KOPT-K1 (cell line): ENCODE results near the gene SORBS2.
"Not testable (repeated sequence)": the region's sequence is repeated elsewhere in the genome, so short reads cannot be mapped to it uniquely, and the experiment has no call there.

Experiments
- H3K27ac ChIP-seq: fragments of 200-600 bp; sonication (generic); 2 replicates; pipeline ENCODE4 v1.5.1; 2016; ENCODE audit warnings: antibody characterized with exemption, mild to moderate bottlenecking, low read depth, low read length; ENCODE audit not compliant: poor library complexity, severe bottlenecking
- H3K36me3 ChIP-seq: fragments of 200-600 bp; sonication (generic); 2 replicates; pipeline ENCODE4 v1.5.1; 2017; ENCODE audit warnings: antibody characterized with exemption, mild to moderate bottlenecking, low read length, moderate library complexity; ENCODE audit not compliant: insufficient read depth
- H3K9me3 ChIP-seq: fragments of 200-600 bp; sonication (generic); 2 replicates; pipeline ENCODE4 v1.5.1; 2017; ENCODE audit warnings: antibody characterized with exemption, low read length, mild to moderate bottlenecking; ENCODE audit not compliant: insufficient read depth, poor library complexity, severe bottlenecking

The SORBS2 gene

DNA sequence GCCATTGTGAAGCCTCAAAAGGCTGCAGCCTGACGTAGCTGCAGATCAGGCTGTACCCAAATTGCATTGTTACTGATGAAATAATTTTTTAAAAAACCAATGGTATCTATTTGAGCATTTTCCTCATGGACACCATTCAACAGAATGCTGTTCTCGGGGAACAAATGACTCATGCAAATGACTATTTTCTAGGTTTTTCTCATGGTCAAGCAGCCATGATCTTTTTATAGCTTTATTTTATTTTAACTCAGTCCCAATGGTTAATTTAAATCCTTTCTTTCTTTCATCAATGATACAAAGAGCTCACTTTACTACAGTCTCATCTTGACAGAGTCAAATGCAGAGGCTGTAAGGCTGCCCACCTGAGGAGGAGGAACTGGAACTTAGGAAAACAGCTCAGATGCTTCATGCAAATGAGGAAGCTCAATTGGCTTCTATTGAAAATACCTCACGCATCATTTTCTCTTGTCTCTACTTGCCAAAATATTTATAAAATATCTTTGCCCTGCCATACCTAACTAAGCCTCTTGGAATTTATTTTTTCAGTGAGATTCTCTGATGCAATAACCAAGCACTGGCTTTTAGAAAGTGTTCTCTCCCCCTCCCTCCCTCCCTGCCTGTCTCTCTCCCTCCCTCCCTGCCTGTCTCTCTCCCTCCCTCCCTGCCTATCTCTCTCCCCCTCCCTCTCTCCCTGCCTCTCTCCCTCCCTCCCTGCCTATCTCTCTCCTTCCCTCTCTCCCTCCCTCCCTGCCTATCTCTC is 81.0 kb downstream of the SORBS2 start:
- no peak overlapping the region for H3K27ac ChIP-seq
- H3K36me3 ChIP-seq = no peaks in the 10 kb centered on the region
- no peaks in the 10 kb centered on the region for H3K9me3 ChIP-seq

DNA sequence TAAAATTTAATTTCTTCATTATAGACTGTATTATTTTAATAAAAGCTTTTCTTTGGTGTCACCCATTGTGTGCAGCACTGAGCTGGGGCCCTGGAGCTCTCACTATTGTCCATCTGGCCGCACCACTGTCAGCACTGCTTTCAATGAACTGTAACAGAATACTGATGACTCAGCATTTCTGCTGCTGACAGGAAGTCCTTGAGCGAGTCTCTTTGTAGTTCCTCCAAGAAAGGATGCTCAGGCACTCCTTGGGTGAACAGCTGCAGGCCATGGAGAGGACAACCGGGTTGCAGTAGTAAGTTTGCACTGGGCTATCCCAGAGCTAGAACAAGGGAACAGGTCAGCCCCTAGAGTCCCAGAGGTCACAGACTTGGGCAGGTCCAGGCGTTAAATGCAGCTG is 81.6 kb downstream of the SORBS2 start:
- Histone ChIP-seq H3K36me3 (no peaks in the 10 kb centered on the region), H3K27ac (no peak overlapping the region), H3K9me3 (no peaks in the 10 kb centered on the region)

DNA sequence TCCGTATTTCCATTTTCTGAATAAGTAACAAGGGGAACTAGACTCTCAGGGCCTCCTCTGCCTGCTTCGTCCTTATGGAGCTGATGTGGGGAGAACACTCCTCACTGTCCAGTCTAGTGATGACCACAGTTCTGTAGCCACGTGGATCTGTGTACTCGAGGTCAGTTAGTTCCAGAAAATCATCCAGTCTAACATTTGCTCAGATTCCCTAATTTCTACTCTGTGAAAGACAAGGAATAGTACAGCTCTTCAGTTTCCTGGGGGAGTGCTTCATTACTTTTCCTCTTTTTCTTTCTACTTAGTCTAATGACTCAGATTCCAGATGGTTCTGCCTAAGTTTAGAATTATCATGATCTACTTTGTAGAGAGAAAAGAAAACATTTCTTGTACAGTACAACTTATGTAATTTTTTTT is 82.6 kb downstream of the SORBS2 start:
- Histone ChIP-seq H3K36me3 (no peaks in the 10 kb centered on the region), H3K27ac (no peak overlapping the region), H3K9me3 (no peaks in the 10 kb centered on the region)

- Histone ChIP-seq H3K36me3 (no peaks in the 10 kb centered on the region), H3K9me3 (no peaks in the 10 kb centered on the region), H3K27ac (no peak overlapping the region)
Measured at GRCh38 chr4:185728893-185729292, 83.1 kb downstream of the SORBS2 start.

DNA sequence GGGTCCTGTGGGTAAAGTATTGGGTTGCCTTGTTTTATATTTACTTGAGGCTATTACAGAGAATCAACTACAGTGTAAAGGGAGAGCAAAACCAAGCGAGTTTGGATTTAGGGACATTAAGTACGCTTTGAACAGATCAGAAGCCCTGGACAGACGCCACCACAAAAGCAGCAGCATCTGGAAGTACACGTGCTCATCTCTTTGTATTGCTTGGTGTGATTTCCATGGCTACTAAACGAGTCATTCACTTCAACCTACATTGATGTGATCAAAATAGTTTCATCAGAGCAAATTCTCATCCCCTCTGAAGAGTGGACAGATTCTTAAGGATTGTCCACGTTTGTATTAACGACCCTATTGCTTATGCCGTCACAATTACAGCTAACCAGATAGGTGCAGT is 85.1 kb downstream of the SORBS2 start:
- no peak overlapping the region for H3K27ac ChIP-seq
- H3K9me3 ChIP-seq = no peaks in the 10 kb centered on the region
- no peaks in the 10 kb centered on the region for H3K36me3 ChIP-seq

DNA sequence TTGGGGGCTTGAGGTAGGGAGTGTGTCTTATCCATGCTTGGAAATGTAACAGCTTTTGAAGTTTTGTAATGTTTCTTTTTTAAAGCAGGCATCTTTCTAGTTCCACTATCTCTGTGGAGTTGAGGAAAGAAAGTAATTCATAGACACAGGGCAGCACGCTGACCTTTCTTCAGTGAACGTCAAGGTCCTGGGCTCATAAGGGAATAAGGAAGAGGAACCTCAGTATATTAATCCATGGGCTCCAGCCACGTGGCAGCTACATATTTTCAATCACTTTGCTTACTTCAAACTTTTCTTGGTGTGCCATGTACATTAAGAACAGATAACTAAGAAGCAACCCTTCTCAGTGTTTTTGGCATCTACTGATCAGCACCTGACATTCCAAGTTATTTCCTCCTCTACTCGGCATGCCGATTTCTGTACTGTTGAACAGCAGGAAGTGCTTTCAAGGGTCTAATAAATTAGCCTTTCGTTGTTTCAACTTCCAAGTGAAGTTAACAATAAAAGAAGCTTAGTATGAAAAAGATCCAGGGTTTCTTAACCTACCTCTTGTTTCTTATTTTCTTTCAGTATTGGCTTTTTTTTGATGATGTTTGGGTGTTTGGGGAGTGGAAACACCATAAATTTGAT is 88.2 kb downstream of the SORBS2 start:
- H3K27ac ChIP-seq = no peak overlapping the region
- no peaks in the 10 kb centered on the region for H3K9me3 ChIP-seq
- H3K36me3 ChIP-seq = no peaks in the 10 kb centered on the region

DNA sequence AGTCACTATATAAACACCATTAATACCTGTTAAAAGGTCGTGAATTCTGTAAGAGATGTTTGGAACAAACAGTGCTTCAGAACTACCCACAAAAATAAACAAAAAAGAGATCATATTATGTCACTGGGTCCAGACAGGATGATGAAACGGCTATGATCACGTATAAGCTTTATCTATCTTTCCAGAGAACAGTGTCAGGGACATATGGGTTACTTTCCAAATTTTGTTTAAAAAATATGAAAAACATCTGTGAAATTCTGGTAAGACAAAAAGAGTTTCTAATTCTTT is 90.0 kb downstream of the SORBS2 start:
- H3K9me3 ChIP-seq = no peaks in the 10 kb centered on the region
- H3K36me3 ChIP-seq = no peaks in the 10 kb centered on the region
- H3K27ac ChIP-seq = no peak overlapping the region

DNA sequence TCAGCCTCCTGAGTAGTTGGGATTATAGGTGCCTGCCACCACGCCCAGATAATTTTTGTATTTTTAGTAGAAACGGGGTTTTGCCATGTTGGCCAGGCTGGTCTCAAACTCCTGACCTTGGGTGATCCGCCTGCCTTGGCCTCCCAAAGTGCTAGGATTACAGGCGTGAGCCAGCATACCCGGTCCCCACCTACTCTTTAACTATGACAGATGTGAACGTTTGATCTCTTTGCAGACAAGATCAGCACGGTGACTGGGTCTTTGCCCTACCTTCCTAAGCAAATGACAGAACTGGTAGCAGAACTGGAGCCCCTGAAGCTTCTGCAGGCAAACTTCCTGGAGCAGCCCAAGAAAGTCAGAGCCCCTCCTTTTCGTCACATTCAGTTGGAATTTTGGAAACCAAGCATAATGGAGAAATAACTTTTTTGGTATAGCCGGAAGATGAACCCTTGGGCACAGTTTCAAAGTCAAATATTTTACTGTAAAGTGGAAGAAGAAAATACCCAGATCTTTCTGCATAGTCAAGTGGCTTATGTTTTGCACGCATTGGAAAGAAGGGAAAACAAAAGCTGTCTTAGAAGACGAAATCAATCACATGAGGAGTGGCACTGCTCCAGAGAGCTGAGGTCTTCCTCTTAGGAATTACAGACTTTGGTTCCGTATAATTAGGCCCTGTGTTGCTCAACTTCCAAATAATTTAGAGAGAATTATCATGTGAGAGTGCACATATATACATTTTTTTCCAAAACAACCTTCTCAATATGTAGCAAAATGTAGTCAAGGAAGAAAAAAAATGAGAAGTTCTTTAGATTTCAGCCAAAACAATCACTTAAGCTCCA is 90.6 kb downstream of the SORBS2 start:
- Histone ChIP-seq H3K9me3 (no peaks in the 10 kb centered on the region), H3K27ac (no peak overlapping the region), H3K36me3 (no peaks in the 10 kb centered on the region)

GRCh38 chr4:185719500-185719858 is 92.5 kb downstream of the SORBS2 start:
- Histone ChIP-seq H3K27ac (no peak overlapping the region), H3K36me3 (no peaks in the 10 kb centered on the region), H3K9me3 (no peaks in the 10 kb centered on the region)

DNA sequence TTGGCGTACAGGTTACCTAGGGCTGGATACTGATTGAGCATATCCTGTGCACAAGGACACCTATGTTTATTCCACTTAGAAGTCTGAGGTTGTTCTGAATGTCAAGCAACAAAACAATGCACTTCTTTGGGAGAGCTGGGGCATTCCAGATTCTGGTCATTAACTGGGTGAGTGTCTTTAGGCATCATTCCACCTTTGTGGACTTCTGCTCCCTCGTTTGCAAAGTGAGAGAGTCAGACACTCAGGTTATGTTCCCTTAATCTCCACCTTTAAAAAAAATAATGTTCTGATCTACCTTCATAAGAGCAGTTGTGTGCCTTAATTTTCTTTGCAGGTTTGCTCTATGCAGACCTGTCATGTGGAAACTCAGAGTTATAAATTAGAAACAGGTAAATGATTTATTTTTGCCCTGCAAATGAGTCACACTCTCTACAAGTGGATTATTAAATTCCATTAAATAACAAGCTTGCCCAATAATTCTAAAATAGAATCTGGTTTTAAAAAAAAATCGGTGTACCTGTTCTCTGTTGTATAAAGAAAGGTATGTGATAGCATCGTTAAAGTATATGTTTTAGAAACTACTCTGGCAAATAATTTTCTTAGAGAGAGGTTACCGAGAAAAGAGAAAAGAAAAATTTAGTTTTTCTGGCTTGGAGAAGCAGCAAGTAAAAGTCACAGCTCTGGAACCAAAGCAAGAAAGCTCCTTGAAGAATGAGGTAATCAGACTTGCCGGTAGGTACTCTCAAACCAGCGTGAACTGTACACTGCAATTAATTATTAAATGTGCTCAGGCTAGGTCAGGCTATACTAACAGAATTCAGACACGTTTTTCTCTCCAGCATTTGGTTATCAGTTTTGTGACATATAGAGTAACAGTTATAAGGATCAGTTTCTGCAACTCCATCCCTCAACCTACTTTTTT is 93.2 kb downstream of the SORBS2 start:
- H3K36me3 ChIP-seq = no peaks in the 10 kb centered on the region
- H3K9me3 ChIP-seq = no peaks in the 10 kb centered on the region
- no peak overlapping the region for H3K27ac ChIP-seq

GRCh38 chr4:185717377-185717741 is 94.6 kb downstream of the SORBS2 start:
- Histone ChIP-seq H3K27ac (no peak overlapping the region), H3K36me3 (no peaks in the 10 kb centered on the region), H3K9me3 (no peaks in the 10 kb centered on the region)

DNA sequence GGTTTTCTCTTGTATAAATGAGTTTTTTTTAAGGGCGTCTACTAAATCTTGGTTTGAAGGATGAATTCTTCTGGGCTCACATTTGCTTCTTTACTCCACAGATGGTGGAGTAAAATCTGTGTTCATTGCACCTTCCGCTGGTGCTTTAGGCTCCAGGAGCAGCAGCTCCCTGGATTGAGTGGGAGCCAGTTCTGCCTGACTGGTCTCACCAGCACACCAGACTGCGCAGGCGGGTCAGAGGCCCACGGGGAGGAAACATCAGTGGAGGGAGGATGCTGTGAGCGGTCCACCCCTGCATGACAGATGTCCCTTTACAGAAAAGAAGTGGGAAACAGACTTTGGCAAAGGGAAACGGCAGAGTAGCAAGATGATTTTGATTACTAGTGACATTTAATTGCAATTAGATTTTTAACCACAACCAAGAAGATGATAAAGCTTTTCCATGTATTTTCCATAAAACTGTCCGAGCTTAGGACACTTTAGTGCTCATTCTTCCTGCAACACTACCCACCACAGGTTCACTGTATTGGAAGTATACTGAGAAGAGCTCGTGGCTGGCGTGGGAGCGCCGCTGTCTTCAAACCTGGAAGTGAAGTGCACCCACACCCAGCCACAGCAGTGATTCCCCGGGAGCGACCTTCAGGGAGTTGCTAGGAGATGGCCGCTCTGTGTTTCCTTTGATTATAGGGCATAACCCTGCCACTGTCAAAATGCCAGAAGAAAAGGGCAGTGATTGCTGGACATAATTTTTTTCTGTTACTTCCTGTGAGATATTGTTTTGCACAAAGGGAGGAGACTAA is 95.2 kb downstream of the SORBS2 start:
- no peaks in the 10 kb centered on the region for H3K9me3 ChIP-seq
- no peak overlapping the region for H3K27ac ChIP-seq
- H3K36me3 ChIP-seq = no peaks in the 10 kb centered on the region

DNA sequence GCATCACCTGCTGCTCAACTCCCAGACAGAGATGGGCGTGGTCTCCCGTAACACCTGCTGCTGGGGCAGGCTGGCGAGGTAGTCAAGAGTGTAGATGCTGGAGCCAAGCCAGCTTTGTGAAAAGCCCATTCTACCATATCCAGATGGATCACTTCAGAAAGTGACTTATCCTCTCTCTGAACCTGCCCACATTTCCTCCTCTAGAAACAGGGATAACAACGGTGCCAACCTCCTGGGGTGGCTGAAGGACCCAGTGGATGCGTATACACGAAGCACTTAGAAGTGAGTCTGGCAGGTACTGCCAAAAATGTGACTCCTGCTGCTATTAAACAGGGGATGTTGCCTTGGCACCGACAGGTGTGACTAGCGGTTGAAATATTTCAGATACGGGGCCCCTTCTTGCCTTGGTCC is 95.8 kb downstream of the SORBS2 start:
- Histone ChIP-seq H3K36me3 (no peaks in the 10 kb centered on the region), H3K9me3 (no peaks in the 10 kb centered on the region), H3K27ac (no peak overlapping the region)

DNA sequence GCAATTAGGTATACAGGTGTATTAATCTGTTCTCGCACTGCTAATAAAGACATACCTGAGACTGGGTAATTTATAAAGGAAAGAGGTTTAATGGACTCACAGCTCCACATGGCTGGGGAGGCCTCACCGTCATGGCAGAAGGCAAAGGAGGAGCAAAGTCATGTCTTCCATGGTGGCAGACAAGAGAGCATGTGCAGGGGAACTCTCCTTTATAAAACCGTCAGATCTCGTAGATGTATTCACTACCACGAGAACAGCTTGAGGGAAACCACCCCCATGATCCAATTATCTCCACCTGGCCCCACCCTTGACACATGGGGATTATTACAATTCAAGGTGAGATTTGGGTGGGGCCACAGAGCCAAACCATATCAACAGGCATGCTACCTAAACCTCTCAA is 97.5 kb downstream of the SORBS2 start:
- not testable (repeated sequence) for H3K9me3 ChIP-seq, H3K36me3 ChIP-seq, H3K27ac ChIP-seq
